Skeletal muscle tissue (tissue), 4 donors: Measurements from ENCODE around the gene ARID5B. TPM values are rescaled to one million over a fixed set of nuclear protein-coding genes. Genes with fewer than 3 reads are reported as not detected.

Experiments used
- H3K27ac ChIP-seq: one replicate; pipeline ENCODE4 v1.7.0; 2013; ENCODE audit warnings: mild to moderate bottlenecking, low read depth, low read length, inconsistent platforms
- H3K27me3 ChIP-seq, 3 donors: one replicate each; pipeline ENCODE4 v1.7.0; 2013; ENCODE audit warnings: low read length in 3 of 3; ENCODE audit not compliant: control insufficient read depth in 3 of 3, insufficient read depth in 3 of 3
- H3K36me3 ChIP-seq, 3 donors: one replicate each; pipeline ENCODE4 v1.7.0; 2013; ENCODE audit warnings: low read length in 3 of 3; ENCODE audit not compliant: control insufficient read depth in 3 of 3, insufficient read depth in 3 of 3
- H3K4me1 ChIP-seq, 3 donors: one replicate each; pipeline ENCODE4 v1.7.0; 2013; ENCODE audit warnings: low read length in 3 of 3, mild to moderate bottlenecking in 3 of 3; ENCODE audit not compliant: control insufficient read depth in 3 of 3, insufficient read depth in 3 of 3
- H3K4me3 ChIP-seq, 3 donors: one replicate each; pipeline ENCODE4 v1.7.0; 2013; ENCODE audit warnings: low read length in 3 of 3
- H3K9ac ChIP-seq, 3 donors: one replicate each; pipeline ENCODE4 v1.7.0; 2013; ENCODE audit warnings: low read length in 3 of 3, mild to moderate bottlenecking in 3 of 3, moderate library complexity in 2 of 3, low read depth in 1 of 3
- H3K9me3 ChIP-seq, 3 donors: one replicate each; pipeline ENCODE4 v1.7.0; 2013; ENCODE audit warnings: low read length in 3 of 3; ENCODE audit not compliant: control insufficient read depth in 3 of 3
- total RNA-seq: library from RNA; depleted of rRNA; stranded (reverse); fragments of >200 nt; gene quantifications from one replicate; pipeline ENCODE4 v1.2.3, GENCODE V29; 2014
- donor health status: Osteomylitis.

Gene ARID5B
- total RNA-seq, 1 donor from 2014 or later, result 27.7 TPM

- H3K27me3 ChIP-seq, result no peaks in the 10 kb centered on the region
- no peaks in the 10 kb centered on the region for H3K4me1 ChIP-seq
- H3K27ac ChIP-seq, result no peak overlapping the region
- no peak overlapping the region for H3K9ac ChIP-seq
- H3K4me3 ChIP-seq, result no peak overlapping the region
- H3K9me3 ChIP-seq, result no peaks in the 10 kb centered on the region
- peaks cover 0 to 4% (median 0%) of the 10 kb centered on the region in 3 donors for H3K36me3 ChIP-seq
These were observed 16.6 kb downstream of the ARID5B start for GRCh38 chr10:61918140-61918539.

GRCh38 chr10:61918989-61919388 lies 17.5 kb downstream of the ARID5B start:
- Histone ChIP-seq H3K4me3 (no peak overlapping the region), H3K27ac (no peak overlapping the region), H3K36me3 (peaks cover 0 to 4% (median 0%) of the 10 kb centered on the region in 3 donors), H3K9ac (no peak overlapping the region), H3K9me3 (no peaks in the 10 kb centered on the region), H3K27me3 (no peaks in the 10 kb centered on the region), H3K4me1 (peaks cover 0 to 4% (median 0%) of the 10 kb centered on the region in 3 donors)

GRCh38 chr10:61919646-61920215 lies 18.2 kb downstream of the ARID5B start:
- H3K9ac ChIP-seq, result no peak overlapping the region
- no peak overlapping the region for H3K4me3 ChIP-seq
- peaks cover 0 to 4% (median 0%) of the 10 kb centered on the region in 3 donors for H3K4me1 ChIP-seq
- no peak overlapping the region for H3K27ac ChIP-seq
- H3K36me3 ChIP-seq, result peaks cover 0 to 4% (median 0%) of the 10 kb centered on the region in 3 donors
- no peaks in the 10 kb centered on the region for H3K27me3 ChIP-seq
- H3K9me3 ChIP-seq, result no peaks in the 10 kb centered on the region

- no peaks in the 10 kb centered on the region for H3K9me3 ChIP-seq
- H3K36me3 ChIP-seq, result no peaks in the 10 kb centered on the region
- H3K27me3 ChIP-seq, result no peaks in the 10 kb centered on the region
- peaks cover 0 to 4% (median 0%) of the 10 kb centered on the region in 3 donors for H3K4me1 ChIP-seq
- H3K4me3 ChIP-seq, result no peak overlapping the region
- H3K27ac ChIP-seq, result no peak overlapping the region
- H3K9ac ChIP-seq, result no peak overlapping the region
These were observed 19.6 kb downstream of the ARID5B start for GRCh38 chr10:61921143-61921542.

GRCh38 chr10:61923210-61923949 lies 21.9 kb downstream of the ARID5B start:
- Histone ChIP-seq H3K27me3 (no peaks in the 10 kb centered on the region), H3K4me1 (peaks cover 0 to 4% (median 0%) of the 10 kb centered on the region in 3 donors), H3K27ac (no peak overlapping the region), H3K9me3 (no peaks in the 10 kb centered on the region), H3K36me3 (no peaks in the 10 kb centered on the region), H3K4me3 (no peak overlapping the region), H3K9ac (no peak overlapping the region)

- H3K36me3 ChIP-seq, result no peaks in the 10 kb centered on the region
- H3K4me3 ChIP-seq, result no peak overlapping the region
- no peaks in the 10 kb centered on the region for H3K27me3 ChIP-seq
- H3K9me3 ChIP-seq, result no peaks in the 10 kb centered on the region
- H3K27ac ChIP-seq, result no peak overlapping the region
- H3K9ac ChIP-seq, result no peak overlapping the region
- H3K4me1 ChIP-seq, result peaks cover 0 to 4% (median 0%) of the 10 kb centered on the region in 3 donors
These were observed 22.4 kb downstream of the ARID5B start for GRCh38 chr10:61923950-61924274.

GRCh38 chr10:61929555-61929954 lies 28.1 kb downstream of the ARID5B start:
- no peaks in the 10 kb centered on the region for H3K9me3 ChIP-seq
- H3K36me3 ChIP-seq, result no peaks in the 10 kb centered on the region
- no peaks in the 10 kb centered on the region for H3K4me1 ChIP-seq
- H3K9ac ChIP-seq, result no peak overlapping the region
- H3K27ac ChIP-seq, result no peak overlapping the region
- H3K27me3 ChIP-seq, result no peaks in the 10 kb centered on the region
- H3K4me3 ChIP-seq, result no peak overlapping the region

GRCh38 chr10:61931620-61932332 lies 30.3 kb downstream of the ARID5B start:
- Histone ChIP-seq H3K36me3 (no peaks in the 10 kb centered on the region), H3K27ac (no peak overlapping the region), H3K9me3 (no peaks in the 10 kb centered on the region), H3K4me3 (no peak overlapping the region), H3K27me3 (no peaks in the 10 kb centered on the region), H3K9ac (no peak overlapping the region), H3K4me1 (no peaks in the 10 kb centered on the region)

- no peak overlapping the region for H3K27ac ChIP-seq
- H3K4me3 ChIP-seq, result no peak overlapping the region
- H3K9me3 ChIP-seq, result no peaks in the 10 kb centered on the region
These were observed 32.5 kb downstream of the ARID5B start for GRCh38 chr10:61933859-61934555.

More at GRCh38 chr10:61933859-61934555, 32.5 kb downstream of the ARID5B start:
- peaks cover 0 to 13% (median 10%) of the 10 kb centered on the region in 3 donors for H3K4me1 ChIP-seq
- no peaks in the 10 kb centered on the region for H3K27me3 ChIP-seq
- H3K9ac ChIP-seq, result no peak overlapping the region
- no peaks in the 10 kb centered on the region for H3K36me3 ChIP-seq
